GM19240 (cell line): Measurements from ENCODE around the gene SLC25A33.
"Not testable (repeated sequence)": the region's sequence is repeated elsewhere in the genome, so short reads cannot be mapped to it uniquely, and the experiment has no call there.

Source experiments
- DNase-seq: peaks from one replicate; pipeline ENCODE4 v3.0.0; 2011; ENCODE audit warnings: low spot score; ENCODE audit not compliant: insufficient read length

The SLC25A33 gene

GRCh38 chr1:9538669-9539164 lies 548 bp upstream of the SLC25A33 start:
- DNase-seq, result no peak

GRCh38 chr1:9539829-9540550 lies 725 bp downstream of the SLC25A33 start:
- DNase-seq, result peak; percentile 48

- no peak for DNase-seq
Measured at GRCh38 chr1:9542430-9542829, 3.2 kb downstream of the SLC25A33 start.

GRCh38 chr1:9544926-9545325 lies 5.7 kb downstream of the SLC25A33 start:
- no peak for DNase-seq

GRCh38 chr1:9549955-9550546 lies 10.8 kb downstream of the SLC25A33 start:
- no peak for DNase-seq

- DNase-seq, result no peak
Measured at GRCh38 chr1:9551984-9552383, 12.7 kb downstream of the SLC25A33 start.

- no peak for DNase-seq
Measured at GRCh38 chr1:9553736-9554144, 14.5 kb downstream of the SLC25A33 start.

GRCh38 chr1:9555942-9556341 lies 16.7 kb downstream of the SLC25A33 start:
- DNase-seq, result no peak

- no peak for DNase-seq
Measured at GRCh38 chr1:9557624-9558023, 18.4 kb downstream of the SLC25A33 start.

GRCh38 chr1:9558271-9558945 lies 19.1 kb downstream of the SLC25A33 start:
- no peak for DNase-seq

GRCh38 chr1:9558946-9559545 lies 19.8 kb downstream of the SLC25A33 start:
- DNase-seq, result no peak

- DNase-seq, result no peak
Measured at GRCh38 chr1:9559673-9560072, 20.4 kb downstream of the SLC25A33 start.

GRCh38 chr1:9560090-9560489 lies 20.8 kb downstream of the SLC25A33 start:
- not testable (repeated sequence) for DNase-seq

GRCh38 chr1:9561429-9561828 lies 22.2 kb downstream of the SLC25A33 start:
- no peak for DNase-seq

- DNase-seq, result no peak
Measured at GRCh38 chr1:9569267-9569666, 30.0 kb downstream of the SLC25A33 start.

- not testable (repeated sequence) for DNase-seq
Measured at GRCh38 chr1:9570886-9571529, 31.7 kb downstream of the SLC25A33 start.

GRCh38 chr1:9573723-9574122 lies 34.5 kb downstream of the SLC25A33 start:
- no peak for DNase-seq

- no peak for DNase-seq
Measured at GRCh38 chr1:9575486-9575885, 36.2 kb downstream of the SLC25A33 start.

GRCh38 chr1:9576903-9577302 lies 37.6 kb downstream of the SLC25A33 start:
- DNase-seq, result no peak

GRCh38 chr1:9577423-9577822 lies 38.2 kb downstream of the SLC25A33 start:
- no peak for DNase-seq

GRCh38 chr1:9580942-9581341 lies 41.7 kb downstream of the SLC25A33 start:
- DNase-seq, result no peak
